Fibroblast of mammary gland (primary cell): Measurements from ENCODE around the gene IL17C.
A peak's percentile ranks its signal among the peaks of the same experiment; 100 is the strongest.

Experiments used
- DNase-seq: peaks from one replicate; pipeline ENCODE4 v3.0.0-alpha.2; 2010; ENCODE audit warnings: low read depth
- H3K4me3 ChIP-seq: 2 replicates; pipeline ENCODE4 v1.5.1; 2011; ENCODE audit warnings: low read depth, mild to moderate bottlenecking, low read length, moderate library complexity; ENCODE audit not compliant: control insufficient read depth
- TF ChIP-seq, protein P1 (sequence below): conservative IDR thresholded peaks from 2 replicates; pipeline ENCODE4 v1.5.1; 2011; ENCODE audit warnings: low read depth, low read length, inconsistent platforms; ENCODE audit not compliant: control insufficient read depth, insufficient read depth

The IL17C gene

GRCh38 chr16:88631384-88631783 is 7.0 kb upstream of the IL17C start:
- no peak for DNase-seq

DNA sequence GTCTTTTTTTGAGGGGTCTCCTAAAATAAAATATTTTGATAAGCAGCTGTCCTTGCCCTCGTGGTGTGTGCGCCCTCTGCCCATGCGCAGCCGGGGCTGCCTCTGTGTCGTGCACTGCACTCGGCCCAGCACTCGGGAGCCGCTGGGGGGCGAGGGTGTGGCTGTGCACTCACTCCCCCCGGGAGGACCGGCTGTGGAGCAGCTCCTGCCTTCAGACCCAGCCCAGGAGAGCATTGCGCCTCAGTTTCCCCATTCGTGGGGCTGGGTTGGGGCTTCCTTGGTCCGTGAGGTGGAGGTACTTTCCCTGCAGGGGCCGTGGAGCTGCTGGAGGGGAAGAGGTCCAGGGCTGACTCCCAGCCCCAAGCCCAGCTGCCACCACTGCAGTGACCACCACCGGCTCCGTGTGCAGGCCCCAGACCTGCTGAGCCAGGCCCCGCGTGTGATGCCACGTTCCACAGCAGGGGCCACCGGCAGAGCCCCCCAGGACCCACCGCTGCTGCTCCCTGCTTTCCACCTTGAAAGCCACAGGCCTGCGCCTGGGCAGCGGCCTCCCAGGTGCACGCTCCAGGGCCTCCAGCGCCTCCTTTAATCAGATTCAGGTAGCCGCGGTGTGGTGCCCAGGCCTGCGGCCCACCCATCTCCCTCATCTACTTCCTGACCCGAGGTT is 6.3 kb upstream of the IL17C start:
- TF ChIP-seq, protein P1, sequence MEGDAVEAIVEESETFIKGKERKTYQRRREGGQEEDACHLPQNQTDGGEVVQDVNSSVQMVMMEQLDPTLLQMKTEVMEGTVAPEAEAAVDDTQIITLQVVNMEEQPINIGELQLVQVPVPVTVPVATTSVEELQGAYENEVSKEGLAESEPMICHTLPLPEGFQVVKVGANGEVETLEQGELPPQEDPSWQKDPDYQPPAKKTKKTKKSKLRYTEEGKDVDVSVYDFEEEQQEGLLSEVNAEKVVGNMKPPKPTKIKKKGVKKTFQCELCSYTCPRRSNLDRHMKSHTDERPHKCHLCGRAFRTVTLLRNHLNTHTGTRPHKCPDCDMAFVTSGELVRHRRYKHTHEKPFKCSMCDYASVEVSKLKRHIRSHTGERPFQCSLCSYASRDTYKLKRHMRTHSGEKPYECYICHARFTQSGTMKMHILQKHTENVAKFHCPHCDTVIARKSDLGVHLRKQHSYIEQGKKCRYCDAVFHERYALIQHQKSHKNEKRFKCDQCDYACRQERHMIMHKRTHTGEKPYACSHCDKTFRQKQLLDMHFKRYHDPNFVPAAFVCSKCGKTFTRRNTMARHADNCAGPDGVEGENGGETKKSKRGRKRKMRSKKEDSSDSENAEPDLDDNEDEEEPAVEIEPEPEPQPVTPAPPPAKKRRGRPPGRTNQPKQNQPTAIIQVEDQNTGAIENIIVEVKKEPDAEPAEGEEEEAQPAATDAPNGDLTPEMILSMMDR: no peak
- no peak for DNase-seq
- no peak overlapping the region for H3K4me3 ChIP-seq

More at GRCh38 chr16:88631384-88631783, 7.0 kb upstream of the IL17C start:
- TF ChIP-seq, protein P1: no peak
- H3K4me3 ChIP-seq: no peak overlapping the region

DNA sequence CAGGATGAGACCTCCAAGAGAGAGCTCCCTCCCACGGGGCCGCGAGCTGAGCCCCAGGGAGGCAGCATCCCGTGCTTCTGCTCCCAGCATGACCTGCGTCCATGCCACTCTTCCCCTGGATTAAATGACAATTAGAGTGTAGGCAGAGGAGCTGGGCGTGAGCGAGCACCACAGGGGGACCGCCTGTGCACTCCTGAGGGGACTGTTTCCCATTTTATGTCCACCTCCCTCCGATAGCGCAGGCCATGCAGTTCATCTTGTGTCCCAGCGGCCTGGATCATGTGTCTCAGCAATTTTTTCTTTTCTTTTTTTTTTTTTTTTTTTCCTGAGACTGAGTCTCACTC is 5.8 kb upstream of the IL17C start:
- H3K4me3 ChIP-seq: no peak overlapping the region
- TF ChIP-seq, protein P1: no peak
- DNase-seq: no peak

DNA sequence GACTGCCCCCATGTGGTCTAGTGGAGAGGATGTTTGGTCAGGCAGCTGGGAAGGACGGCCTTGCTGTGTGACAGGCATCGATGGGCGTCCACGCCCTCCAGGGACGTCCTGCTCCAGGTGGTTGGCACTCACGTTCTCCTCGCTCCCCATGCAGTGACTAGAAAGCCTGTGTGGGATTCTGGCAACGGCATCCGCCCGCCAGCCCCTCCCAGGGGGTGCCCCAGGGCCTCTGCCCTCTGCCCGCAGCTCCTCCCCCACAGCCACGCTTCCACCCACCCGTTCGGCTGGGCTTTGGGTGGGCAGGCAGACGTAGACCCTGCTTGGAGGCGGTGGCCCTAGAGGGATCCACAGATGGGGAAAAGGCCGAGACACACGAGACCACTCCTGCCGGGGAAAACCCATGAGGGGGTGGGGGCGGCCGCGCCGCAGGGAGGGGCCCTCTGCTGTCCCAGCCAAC is 4.7 kb upstream of the IL17C start:
- no peak overlapping the region for H3K4me3 ChIP-seq
- peak; percentile 36 for DNase-seq
- TF ChIP-seq, protein P1: peak; percentile 27

- DNase-seq: peak; percentile 36
- H3K4me3 ChIP-seq: peak overlapping the region; percentile 28
- TF ChIP-seq, protein P1: no peak
Observed at GRCh38 chr16:88634141-88634993, 4.0 kb upstream of the IL17C start.

GRCh38 chr16:88634994-88635670 is 3.2 kb upstream of the IL17C start:
- no peak for DNase-seq
- peak overlapping the region; percentile 28 for H3K4me3 ChIP-seq

More at GRCh38 chr16:88634994-88635670, 3.2 kb upstream of the IL17C start:
- TF ChIP-seq, protein P1: no peak
